ENCODE measurements around the gene CAMSAP1. TPM values are rescaled to one million over a fixed set of nuclear protein-coding genes. Genes with fewer than 3 reads are reported as not detected.
A peak's percentile ranks its signal among the peaks of the same experiment; 100 is the strongest.

Gene CAMSAP1
- total and polyA plus RNA-seq, 11 donors, result 10.9 to 38.3 (median 19.9) TPM

DNA sequence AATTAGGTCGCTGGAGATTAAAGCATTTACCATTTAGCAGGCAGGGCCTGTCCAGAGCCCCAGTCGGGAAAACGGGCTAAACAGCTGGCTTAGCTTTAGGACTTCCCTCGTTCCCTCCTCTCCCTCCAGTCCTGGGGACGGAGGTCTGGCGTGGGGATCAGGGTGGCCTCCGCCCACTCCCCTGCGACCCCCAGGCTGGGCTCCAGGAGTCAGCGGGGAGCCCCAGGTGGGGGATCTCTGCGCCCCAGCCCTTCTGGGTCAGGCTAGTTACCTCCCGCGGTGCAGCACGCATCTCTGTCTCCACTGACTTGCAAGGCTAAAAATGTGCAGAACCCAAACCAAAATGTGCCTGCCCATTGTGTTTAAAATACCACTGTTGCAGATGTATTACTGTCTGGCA lies 16.2 kb upstream of the CAMSAP1 start:
- H3K27ac ChIP-seq, result no peak overlapping the region
- H3K9me3 ChIP-seq, result peaks cover 0 to 11% (median 3%) of the 10 kb centered on the region in 12 donors
- WGBS, 4 donors, result 93 to 98% (median 96%) methylated on average over 13 of the region's 13 CpGs
- no peaks in the 10 kb centered on the region for H3K27me3 ChIP-seq
- intact Hi-C loops (cut with DNase I), result no loop called here
- H3K4me1 ChIP-seq, result peaks cover 0 to 14% (median 2%) of the 10 kb centered on the region in 12 donors
- no peak for TF ChIP-seq POLR2A (IDR thresholded peaks at IDR 0.05)
- TF ChIP-seq, protein P1, sequence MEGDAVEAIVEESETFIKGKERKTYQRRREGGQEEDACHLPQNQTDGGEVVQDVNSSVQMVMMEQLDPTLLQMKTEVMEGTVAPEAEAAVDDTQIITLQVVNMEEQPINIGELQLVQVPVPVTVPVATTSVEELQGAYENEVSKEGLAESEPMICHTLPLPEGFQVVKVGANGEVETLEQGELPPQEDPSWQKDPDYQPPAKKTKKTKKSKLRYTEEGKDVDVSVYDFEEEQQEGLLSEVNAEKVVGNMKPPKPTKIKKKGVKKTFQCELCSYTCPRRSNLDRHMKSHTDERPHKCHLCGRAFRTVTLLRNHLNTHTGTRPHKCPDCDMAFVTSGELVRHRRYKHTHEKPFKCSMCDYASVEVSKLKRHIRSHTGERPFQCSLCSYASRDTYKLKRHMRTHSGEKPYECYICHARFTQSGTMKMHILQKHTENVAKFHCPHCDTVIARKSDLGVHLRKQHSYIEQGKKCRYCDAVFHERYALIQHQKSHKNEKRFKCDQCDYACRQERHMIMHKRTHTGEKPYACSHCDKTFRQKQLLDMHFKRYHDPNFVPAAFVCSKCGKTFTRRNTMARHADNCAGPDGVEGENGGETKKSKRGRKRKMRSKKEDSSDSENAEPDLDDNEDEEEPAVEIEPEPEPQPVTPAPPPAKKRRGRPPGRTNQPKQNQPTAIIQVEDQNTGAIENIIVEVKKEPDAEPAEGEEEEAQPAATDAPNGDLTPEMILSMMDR (IDR thresholded peaks at IDR 0.05), result no peak
- H3K36me3 ChIP-seq, result peaks cover 0 to 39% (median 8%) of the 10 kb centered on the region in 9 donors
- DNase-seq, result no peak
- no peak overlapping the region for H3K4me3 ChIP-seq
- no peak for ATAC-seq

DNA sequence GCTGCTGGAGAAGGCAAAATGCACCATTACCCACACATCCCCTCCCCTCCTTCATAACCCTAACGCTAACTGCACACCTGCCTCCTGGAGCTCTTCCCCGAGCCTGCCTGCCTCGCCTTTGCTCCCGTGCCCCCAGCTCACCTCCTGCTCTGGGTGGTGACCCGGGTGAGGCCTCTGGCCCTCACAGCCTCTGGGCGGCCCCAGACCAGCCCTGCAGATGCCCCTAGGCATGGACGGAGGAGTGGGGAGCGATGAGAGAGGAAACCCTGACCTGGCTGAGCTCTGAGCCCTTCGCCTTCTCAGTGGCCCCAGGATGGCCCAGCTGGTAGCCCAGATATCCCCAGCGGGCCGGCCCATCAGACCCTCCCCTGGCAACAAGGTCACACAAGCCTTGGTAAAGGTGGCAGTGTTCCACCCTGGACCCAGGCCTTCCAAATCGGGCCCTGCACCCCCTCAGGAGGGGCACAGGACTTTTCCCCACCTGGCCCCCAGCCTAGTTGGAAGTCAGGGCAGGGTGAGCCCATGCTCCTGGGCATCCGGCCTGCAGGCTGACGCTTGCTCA lies 14.5 kb upstream of the CAMSAP1 start:
- H3K4me3 ChIP-seq, result no peak overlapping the region
- 85 to 93% (median 92%) methylated on average over 10 to 14 of the region's 14 CpGs for WGBS, 4 donors
- intact Hi-C loops (cut with DNase I), result no loop called here
- ATAC-seq, result peak in 1 of 4 donors; percentile 16
- TF ChIP-seq, protein P1 (IDR thresholded peaks at IDR 0.05), result no peak
- TF ChIP-seq POLR2A (IDR thresholded peaks at IDR 0.05), result no peak
- H3K27ac ChIP-seq, result no peak overlapping the region
- peaks cover 0 to 39% (median 8%) of the 10 kb centered on the region in 9 donors for H3K36me3 ChIP-seq
- peaks cover 0 to 6% (median 0%) of the 10 kb centered on the region in 12 donors for H3K4me1 ChIP-seq
- DNase-seq, result no peak
- H3K9me3 ChIP-seq, result peaks cover 0 to 28% (median 17%) of the 10 kb centered on the region in 12 donors
- H3K27me3 ChIP-seq, result no peaks in the 10 kb centered on the region

DNA sequence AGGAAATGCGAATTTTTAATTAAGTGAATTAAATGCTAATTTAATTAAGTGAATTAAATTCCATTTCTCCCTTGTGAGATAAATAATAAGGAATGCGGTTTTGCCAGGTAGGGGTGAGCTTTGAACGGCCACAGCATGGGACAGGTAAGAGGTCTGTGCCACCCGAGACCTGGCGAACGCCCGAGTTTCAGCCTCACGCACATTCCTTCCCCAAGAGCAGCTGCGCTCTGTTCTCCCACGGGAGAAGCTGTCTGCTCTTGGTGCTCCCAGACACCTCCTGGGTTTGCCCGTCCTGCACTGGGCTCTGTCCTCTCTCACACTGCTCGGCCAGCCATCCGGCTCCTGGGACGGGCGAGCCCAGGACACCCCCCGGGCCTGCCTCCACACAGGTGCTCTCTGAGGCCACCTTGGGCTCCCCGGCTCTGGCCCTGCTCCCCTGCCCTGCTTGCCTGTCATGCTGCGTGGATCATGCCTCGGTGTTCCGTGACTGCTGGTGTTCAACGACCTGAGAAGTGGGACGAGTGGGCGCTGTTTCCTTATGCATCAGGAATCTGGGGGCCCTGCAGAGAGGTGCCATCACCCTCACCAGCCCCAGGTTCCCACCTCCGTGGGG lies 13.7 kb upstream of the CAMSAP1 start:
- intact Hi-C loops (cut with DNase I), result no loop called here
- no peak overlapping the region for H3K4me3 ChIP-seq
- DNase-seq (no peak), ATAC-seq (peak in 3 of 4 donors; percentile 19 to 49 (median 37))
- 81 to 87% (median 82%) methylated on average over 20 to 24 of the region's 24 CpGs for WGBS, 4 donors
- H3K27me3 ChIP-seq, result no peaks in the 10 kb centered on the region
- TF ChIP-seq, protein P1 (IDR thresholded peaks at IDR 0.05), result no peak
- no peak for TF ChIP-seq POLR2A (IDR thresholded peaks at IDR 0.05)
- no peaks in the 10 kb centered on the region for H3K4me1 ChIP-seq
- peaks cover 0 to 36% (median 4%) of the 10 kb centered on the region in 9 donors for H3K36me3 ChIP-seq
- H3K9me3 ChIP-seq, result peaks cover 0 to 36% (median 20%) of the 10 kb centered on the region in 12 donors
- H3K27ac ChIP-seq, result no peak overlapping the region

DNA sequence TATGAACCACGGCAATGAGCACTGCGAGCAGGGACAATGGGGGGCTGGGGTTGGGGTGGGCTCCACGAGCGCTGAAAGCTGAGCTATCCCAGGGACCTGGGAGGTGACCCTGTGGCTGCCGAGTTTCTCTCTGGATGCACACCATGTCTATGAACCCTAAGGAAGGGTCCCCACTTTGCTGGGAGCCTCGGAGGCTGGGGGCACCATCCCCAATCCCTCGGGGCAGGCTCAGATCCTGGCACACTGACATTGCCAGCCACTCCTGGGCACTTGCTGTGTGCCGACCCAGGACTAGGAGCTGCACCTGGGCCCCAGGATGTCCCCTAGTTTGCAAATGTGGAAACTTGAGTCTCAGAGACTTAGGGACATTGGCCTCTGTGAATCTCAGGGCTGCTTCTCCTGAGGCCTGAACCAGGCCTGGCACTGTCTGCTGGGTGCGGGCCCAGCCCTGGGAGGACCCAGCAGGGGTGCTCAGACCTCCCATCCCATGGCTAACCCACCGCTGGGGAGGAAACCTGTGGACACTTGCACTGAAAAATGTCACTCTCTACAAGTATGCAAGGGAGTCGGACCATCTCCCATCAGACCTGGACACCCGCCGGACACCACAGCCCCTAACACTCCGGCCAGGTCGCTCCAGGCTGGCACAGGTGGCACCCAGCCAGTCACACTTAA lies 13.0 kb upstream of the CAMSAP1 start:
- H3K4me1 ChIP-seq, result no peaks in the 10 kb centered on the region
- intact Hi-C loops (cut with DNase I), result no loop called here
- no peak overlapping the region for H3K27ac ChIP-seq
- no peaks in the 10 kb centered on the region for H3K27me3 ChIP-seq
- WGBS, 4 donors, result 93 to 97% (median 94%) methylated on average over 10 to 15 of the region's 15 CpGs
- H3K4me3 ChIP-seq, result no peak overlapping the region
- DNase-seq (no peak), ATAC-seq (peak in 2 of 4 donors; percentile 9 to 13)
- H3K9me3 ChIP-seq, result peaks cover 0 to 43% (median 23%) of the 10 kb centered on the region in 12 donors
- peaks cover 0 to 40% (median 11%) of the 10 kb centered on the region in 9 donors for H3K36me3 ChIP-seq
- TF ChIP-seq POLR2A (IDR thresholded peaks at IDR 0.05), result no peak
- TF ChIP-seq, protein P1 (IDR thresholded peaks at IDR 0.05), result no peak
